HG02623 (cell line): ENCODE results near the gene NCOR1.
A peak's percentile ranks its signal among the peaks of the same experiment; 100 is the strongest.
"Not testable (repeated sequence)": the region's sequence is repeated elsewhere in the genome, so short reads cannot be mapped to it uniquely, and the experiment has no call there.

Source experiments
- ATAC-seq: cut with Tn5 transposase; IDR thresholded peaks from one replicate; pipeline ENCODE4 v1.9.1; 2021; ENCODE audit warnings: moderate library complexity; ENCODE audit not compliant: unreplicated experiment

Gene NCOR1

GRCh38 chr17:16215965-16216316 is 607 bp upstream of the NCOR1 start:
- ATAC-seq, result no peak

GRCh38 chr17:16215002-16215272 is 397 bp downstream of the NCOR1 start:
- peak; percentile 28 for ATAC-seq

DNA sequence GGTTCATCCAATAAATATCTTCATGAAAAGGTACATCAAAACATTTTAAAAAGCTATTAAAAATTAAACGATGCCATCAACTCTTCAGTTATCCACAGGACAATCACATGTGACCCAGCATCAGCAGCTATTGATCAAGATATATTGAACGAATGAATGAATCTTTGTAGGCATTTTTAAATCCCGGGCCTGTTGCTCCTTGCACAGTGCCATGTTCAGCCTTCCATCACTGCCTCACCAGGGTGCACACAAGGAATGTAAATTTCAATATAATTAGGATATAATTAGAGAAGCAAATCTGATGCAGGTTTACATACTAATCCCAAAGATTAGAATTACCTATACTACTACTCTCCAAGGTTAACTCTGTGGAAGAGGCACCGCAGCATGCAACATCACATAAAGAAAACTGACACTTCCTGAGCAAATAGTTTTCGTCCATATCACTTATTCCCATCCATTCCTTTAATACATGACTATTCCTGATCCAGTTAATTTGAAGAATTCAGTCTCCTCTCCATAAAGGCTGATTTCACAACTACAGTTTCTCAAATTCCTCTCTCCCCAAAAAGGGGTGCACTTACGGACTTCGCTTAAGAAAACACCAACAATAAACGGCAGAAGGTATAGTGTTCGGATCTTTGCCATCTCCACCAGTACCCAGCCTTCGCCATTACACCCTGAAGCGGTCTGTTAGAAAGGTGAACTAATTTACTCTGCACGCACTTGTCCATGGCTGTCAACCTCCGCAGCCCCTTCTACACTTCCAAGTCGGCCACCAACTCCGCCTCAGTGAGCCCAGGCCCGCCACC is 938 bp downstream of the NCOR1 start:
- no peak for ATAC-seq

DNA sequence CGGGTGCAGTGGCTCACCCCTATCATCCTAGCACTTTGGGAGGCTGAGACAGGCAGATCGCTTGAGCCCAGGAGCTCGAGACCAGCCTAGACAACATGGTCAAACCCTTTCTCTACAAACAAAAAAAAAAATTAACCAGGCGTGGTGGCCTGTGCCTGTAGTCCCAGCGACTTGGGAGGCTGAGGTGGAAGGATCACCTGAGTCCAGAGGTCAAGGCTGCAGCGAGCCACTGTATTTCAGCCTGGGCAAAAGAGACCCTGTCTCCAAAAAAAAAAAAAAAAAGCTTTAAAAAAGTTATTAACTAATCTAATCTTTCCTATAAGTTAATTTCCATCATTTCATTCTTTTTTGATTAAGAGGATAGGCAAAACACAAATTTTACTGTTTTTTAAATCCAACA is 2.5 kb downstream of the NCOR1 start:
- no peak for ATAC-seq

- no peak for ATAC-seq
Observed at GRCh38 chr17:16211590-16211989, 3.7 kb downstream of the NCOR1 start.

- ATAC-seq, result not testable (repeated sequence)
Observed at GRCh38 chr17:16204763-16205162, 10.6 kb downstream of the NCOR1 start.

- ATAC-seq, result not testable (repeated sequence)
Observed at GRCh38 chr17:16202554-16203500, 12.5 kb downstream of the NCOR1 start.

- not testable (repeated sequence) for ATAC-seq
Observed at GRCh38 chr17:16201693-16202131, 13.6 kb downstream of the NCOR1 start.

GRCh38 chr17:16199093-16199492 is 16.2 kb downstream of the NCOR1 start:
- no peak for ATAC-seq

DNA sequence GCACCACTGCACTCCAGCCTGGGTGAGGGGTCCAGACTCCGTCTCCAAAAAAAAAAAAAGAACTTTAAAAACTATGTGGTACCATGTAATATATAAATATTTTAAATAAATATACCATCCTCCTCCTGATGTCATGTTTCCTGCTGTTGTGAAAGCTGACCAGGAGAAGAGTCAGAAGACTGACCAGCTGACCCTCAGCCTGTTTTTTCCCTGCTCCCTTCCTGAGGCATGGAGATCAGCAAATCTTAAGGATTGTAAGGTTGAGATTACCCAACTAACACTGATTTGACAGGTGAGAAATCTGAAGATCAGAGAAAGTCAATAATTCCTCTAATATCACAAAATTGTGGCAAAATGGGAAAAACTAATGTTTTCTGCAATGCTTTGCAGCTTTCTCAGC is 18.1 kb downstream of the NCOR1 start:
- no peak for ATAC-seq

DNA sequence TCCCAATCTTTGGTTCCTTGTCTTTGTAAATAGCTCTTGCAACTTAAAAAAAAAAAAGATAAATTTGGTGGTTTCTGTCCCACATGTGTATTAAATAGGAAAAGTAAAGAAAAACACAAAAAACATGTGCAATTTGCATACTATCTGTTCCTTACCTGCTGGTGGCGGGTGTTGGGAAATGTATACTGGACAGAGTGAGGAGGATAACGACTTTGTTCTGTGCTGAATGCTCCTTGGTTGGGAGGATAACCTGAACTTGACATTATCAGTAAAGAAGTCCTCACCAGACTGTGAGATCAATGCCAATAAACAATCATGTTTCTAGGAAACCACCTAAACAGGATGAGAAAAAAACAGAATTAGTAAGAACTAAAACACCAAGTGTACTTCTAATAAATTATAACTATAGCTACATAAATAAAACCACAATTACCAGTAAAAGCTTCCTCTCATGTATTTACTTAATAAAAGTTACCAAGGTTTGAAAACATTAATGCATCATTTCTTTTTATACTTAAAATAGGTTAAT is 21.0 kb downstream of the NCOR1 start:
- ATAC-seq, result not testable (repeated sequence)

DNA sequence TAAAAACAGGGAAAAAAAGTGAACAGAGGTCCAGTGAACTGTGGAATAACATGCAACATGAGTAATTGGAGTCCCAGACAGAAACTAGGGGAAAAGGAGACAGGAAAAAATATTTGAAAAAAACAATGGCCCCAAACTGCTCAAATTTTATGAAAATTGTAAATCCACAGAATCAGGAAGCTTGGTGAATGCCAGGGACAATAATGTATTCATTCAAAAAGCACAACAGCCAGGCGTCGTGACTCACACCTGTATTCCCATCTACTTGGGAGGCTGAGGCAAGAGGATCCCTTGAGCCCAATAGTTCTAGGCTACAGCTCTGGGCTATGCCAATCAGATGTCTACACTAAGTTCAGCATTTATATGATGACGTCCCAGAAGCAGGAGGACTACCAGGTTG is 23.7 kb downstream of the NCOR1 start:
- ATAC-seq, result no peak

DNA sequence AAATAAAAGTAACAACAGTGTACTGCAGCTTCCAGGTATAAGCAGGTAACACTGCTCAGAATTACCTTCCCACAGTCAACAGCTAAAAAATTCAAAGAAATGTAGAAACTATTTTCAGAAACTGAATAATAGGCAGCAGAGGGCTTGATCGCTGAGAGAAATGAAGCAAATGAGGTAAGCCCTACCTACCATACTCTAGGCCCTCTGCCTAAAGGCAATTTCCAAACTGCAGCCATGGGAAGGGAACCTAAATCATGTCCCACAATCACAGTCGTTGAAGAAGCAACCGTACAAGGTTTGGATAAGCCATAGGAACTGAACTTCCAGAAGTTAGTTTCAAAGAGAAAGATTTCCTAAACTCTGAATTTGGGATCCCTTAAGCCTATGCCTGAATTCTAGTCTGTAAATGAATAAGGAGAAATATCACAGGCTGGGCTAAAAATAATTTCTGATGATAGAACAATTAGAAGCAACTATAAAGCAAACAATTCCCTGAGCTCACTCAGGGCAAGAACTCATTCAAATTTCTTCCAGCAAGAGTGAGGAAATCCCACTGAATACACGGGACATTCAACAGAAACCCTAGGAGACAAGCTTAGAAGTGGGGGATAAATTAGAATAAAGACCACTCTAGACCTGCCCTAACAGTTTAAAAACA is 24.5 kb downstream of the NCOR1 start:
- ATAC-seq, result no peak

DNA sequence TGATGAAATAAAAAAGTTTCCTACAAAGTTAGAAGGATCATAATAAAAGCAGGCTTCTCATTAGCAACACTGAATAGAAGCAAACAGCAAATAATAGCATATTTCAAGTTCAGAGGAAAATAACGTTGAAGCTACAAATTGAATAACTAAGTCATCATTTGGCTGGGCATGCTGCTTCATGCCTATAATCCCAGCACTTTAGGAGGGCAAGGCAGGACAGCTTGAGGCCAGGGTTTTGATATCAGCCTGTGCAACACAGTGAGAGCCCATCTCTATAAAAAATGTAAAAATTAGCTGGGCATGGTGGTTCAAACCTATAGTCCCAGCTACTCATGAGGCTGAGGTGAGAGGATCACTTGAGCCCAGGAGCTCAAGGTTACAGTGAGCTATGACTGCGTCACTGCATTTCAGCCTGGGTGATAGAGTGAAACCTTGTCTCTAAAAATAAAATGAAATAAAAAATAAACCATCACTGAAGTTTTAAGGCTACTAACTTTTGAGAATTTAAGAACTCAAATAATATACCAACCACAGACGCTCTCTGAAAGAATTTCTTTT is 25.5 kb downstream of the NCOR1 start:
- ATAC-seq, result no peak

GRCh38 chr17:16187642-16188041 is 27.7 kb downstream of the NCOR1 start:
- no peak for ATAC-seq

DNA sequence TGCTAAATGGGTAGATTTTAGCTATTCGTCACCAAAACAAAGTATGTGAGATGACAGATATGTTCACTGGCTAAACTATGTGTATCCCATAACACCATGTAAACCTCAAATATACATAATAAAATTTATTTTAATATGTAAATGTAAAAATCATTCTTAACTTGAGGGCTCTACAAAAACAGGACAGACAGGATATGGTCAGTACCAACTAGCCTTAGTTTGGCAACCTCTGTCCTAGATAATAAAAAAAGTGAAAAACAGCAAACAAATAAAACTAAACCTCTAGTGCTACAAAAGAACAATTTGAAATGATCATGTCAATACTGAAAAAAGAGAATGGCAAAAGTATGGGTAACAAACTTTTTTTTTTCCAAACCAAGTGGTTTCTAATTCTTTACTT is 33.8 kb downstream of the NCOR1 start:
- no peak for ATAC-seq

DNA sequence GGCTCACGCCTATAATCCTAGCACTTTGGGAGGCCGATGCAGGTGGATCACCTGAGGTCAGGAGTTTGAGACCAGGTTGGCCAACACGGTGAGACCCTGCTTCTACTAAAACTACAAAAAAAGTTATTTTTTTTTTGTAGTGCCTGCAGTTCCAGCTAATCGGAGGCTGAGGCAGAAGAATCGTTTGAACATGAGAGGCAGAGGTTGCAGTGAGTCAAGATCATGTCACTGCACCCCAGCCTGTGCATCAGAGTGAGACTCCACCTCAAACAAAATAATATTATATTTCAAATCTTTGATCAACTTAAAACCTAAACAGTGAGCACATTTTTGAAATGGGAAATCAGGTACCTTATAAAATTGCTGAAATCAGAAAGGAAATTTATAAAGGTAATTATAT is 36.5 kb downstream of the NCOR1 start:
- no peak for ATAC-seq

GRCh38 chr17:16171613-16172012 is 43.7 kb downstream of the NCOR1 start:
- no peak for ATAC-seq

GRCh38 chr17:16166766-16167165 is 48.6 kb downstream of the NCOR1 start:
- not testable (repeated sequence) for ATAC-seq

GRCh38 chr17:16158714-16159113 is 56.6 kb downstream of the NCOR1 start:
- no peak for ATAC-seq

- ATAC-seq, result no peak
Observed at GRCh38 chr17:16155536-16155935, 59.8 kb downstream of the NCOR1 start.
